ENCODE data around the gene USH1C.

Gene USH1C

DNA sequence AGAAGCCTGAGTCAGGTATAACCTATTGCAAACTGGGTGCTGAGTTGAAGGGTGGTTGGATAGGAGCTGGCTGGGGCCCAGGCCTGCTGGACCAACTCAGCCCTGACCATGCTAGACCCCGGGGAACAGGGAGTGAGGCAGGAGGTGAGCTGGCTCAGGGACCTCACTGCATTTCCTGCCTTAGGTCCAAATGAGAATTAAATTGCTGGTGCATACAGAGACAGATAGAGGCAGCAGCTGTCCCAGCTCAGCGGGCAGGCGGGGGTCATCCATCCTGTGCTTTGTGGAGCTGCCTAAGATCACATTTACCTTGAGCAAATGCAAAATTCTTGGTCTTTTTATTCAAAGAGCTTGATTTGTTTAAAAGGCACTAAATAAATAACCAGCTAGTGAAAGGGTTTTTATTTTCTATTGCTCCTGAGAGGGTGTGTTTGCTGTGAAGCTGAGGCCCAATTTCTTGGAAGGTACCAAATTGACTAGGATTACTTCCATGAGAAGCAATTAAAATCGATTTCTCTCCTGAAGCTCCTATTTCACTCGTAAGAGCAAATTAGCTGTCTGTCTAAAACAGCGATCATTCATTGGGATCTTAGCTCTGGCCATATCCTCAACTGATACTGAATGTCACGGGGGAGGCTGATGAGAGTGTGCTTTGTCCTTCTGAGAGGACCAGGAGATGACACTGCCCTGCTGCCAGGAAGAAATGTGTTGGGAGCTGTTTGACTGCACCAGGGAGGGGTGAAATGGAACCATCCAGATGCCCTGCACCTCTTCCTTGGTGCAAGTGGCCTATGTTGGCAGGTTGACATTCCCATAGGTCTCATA is 24.9 kb downstream of the USH1C start:
- H3K9ac ChIP-seq (ENCODE audit: low read length): no peak overlapping the region
- H3K9me2 ChIP-seq (replicated peaks; ENCODE audit: insufficient read depth, low read length): no peaks in the 10 kb centered on the region
- H3K4me3 ChIP-seq (ENCODE audit: low read length): no peak overlapping the region
- H3K79me2 ChIP-seq (ENCODE audit: low read length): no peaks in the 10 kb centered on the region
- H3K4me2 ChIP-seq (ENCODE audit: low read depth, low read length): no peak overlapping the region
- H3F3A ChIP-seq (ENCODE audit: insufficient read depth, low read length): no peaks in the 10 kb centered on the region
- TF ChIP-seq, protein P1, sequence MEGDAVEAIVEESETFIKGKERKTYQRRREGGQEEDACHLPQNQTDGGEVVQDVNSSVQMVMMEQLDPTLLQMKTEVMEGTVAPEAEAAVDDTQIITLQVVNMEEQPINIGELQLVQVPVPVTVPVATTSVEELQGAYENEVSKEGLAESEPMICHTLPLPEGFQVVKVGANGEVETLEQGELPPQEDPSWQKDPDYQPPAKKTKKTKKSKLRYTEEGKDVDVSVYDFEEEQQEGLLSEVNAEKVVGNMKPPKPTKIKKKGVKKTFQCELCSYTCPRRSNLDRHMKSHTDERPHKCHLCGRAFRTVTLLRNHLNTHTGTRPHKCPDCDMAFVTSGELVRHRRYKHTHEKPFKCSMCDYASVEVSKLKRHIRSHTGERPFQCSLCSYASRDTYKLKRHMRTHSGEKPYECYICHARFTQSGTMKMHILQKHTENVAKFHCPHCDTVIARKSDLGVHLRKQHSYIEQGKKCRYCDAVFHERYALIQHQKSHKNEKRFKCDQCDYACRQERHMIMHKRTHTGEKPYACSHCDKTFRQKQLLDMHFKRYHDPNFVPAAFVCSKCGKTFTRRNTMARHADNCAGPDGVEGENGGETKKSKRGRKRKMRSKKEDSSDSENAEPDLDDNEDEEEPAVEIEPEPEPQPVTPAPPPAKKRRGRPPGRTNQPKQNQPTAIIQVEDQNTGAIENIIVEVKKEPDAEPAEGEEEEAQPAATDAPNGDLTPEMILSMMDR (IDR thresholded peaks at IDR 0.05; ENCODE audit: low read length): no peak
- TF ChIP-seq EZH2phosphoT487 (IDR thresholded peaks at IDR 0.05; ENCODE audit: low read length): no peak
- no peak for TF ChIP-seq EZH2 (optimal IDR thresholded peaks at IDR 0.05; ENCODE audit: low read depth, low read length)
- no peaks in the 10 kb centered on the region for H3K4me1 ChIP-seq (ENCODE audit: low read length)
- no peak overlapping the region for H3K27ac ChIP-seq (ENCODE audit: low read length)
- H3K9me3 ChIP-seq (replicated peaks; ENCODE audit: insufficient read depth, low read length): no peaks in the 10 kb centered on the region
- H2AFZ ChIP-seq (ENCODE audit: low read length): no peak overlapping the region
- H4K20me1 ChIP-seq (ENCODE audit: insufficient read depth, low read length): no peaks in the 10 kb centered on the region
- DNase-seq: no peak
- H3K27me3 ChIP-seq (replicated peaks; ENCODE audit: insufficient read depth, low read length): no peaks in the 10 kb centered on the region; the same call in 1 of the 2 replicates
- no peaks in the 10 kb centered on the region for H3K36me3 ChIP-seq (replicated peaks; ENCODE audit: insufficient read depth, low read length)

DNA sequence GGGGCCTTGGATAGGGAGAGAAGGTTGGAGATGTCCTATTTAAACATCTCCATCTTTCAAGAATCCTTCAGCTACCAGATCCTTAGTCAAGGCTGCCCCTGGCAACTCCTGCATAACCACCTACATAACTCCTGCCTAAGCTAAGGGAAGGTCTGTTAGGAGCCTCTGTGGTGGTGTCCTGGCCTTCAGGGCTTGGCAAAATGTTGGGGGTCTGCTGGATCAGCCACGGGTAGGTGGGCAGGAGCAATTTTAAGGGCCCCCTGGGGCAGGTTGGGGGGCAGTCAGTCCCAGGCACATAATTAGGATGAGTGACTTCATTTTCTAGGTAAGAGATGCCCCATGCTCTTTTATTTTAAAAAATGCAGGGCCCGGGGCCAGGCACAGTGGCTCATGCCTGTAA is 25.9 kb downstream of the USH1C start:
- Histone ChIP-seq H3K4me3 (ENCODE audit: low read length) (no peak overlapping the region), H3F3A (ENCODE audit: insufficient read depth, low read length) (no peaks in the 10 kb centered on the region), H3K4me1 (ENCODE audit: low read length) (no peaks in the 10 kb centered on the region), H3K36me3 (replicated peaks; ENCODE audit: insufficient read depth, low read length) (no peaks in the 10 kb centered on the region), H4K20me1 (ENCODE audit: insufficient read depth, low read length) (no peaks in the 10 kb centered on the region), H3K9me3 (replicated peaks; ENCODE audit: insufficient read depth, low read length) (no peaks in the 10 kb centered on the region), H3K27ac (ENCODE audit: low read length) (no peak overlapping the region), H3K9ac (ENCODE audit: low read length) (no peak overlapping the region), H3K9me2 (replicated peaks; ENCODE audit: insufficient read depth, low read length) (no peaks in the 10 kb centered on the region), H3K27me3 (replicated peaks; ENCODE audit: insufficient read depth, low read length) (no peaks in the 10 kb centered on the region), H3K79me2 (ENCODE audit: low read length) (no peaks in the 10 kb centered on the region), H2AFZ (ENCODE audit: low read length) (no peak overlapping the region), H3K4me2 (ENCODE audit: low read depth, low read length) (no peak overlapping the region)
- TF ChIP-seq EZH2phosphoT487 (IDR thresholded peaks at IDR 0.05; ENCODE audit: low read length) (no peak), EZH2 (optimal IDR thresholded peaks at IDR 0.05; ENCODE audit: low read depth, low read length) (no peak)
- TF ChIP-seq, protein P1 (IDR thresholded peaks at IDR 0.05; ENCODE audit: low read length): no peak
- no peak for DNase-seq

DNA sequence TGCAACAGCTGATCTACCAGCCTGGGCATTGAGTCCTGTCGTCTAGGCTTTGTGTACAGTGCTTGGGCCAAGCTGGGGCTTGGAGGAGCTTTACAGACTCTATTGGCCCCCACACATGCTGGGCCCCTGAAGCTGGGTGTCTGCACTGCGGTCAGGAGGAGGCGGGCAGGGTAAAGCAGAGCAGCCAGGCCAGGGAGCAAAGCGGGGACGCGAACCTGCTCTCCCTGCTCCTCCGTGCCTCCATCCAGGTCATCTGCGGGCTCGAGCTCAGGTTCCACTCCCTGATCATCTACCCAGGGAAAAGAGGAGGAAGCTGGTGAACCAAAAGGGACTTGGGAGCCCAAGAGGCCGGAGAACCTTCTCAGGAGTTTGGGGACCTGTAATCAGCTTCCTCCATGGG is 27.0 kb downstream of the USH1C start:
- H3K4me2 ChIP-seq (ENCODE audit: low read depth, low read length): no peak overlapping the region
- no peaks in the 10 kb centered on the region for H3K9me2 ChIP-seq (replicated peaks; ENCODE audit: insufficient read depth, low read length)
- H3K27me3 ChIP-seq (replicated peaks; ENCODE audit: insufficient read depth, low read length): no peaks in the 10 kb centered on the region
- no peak overlapping the region for H2AFZ ChIP-seq (ENCODE audit: low read length)
- H3K4me1 ChIP-seq (ENCODE audit: low read length): no peaks in the 10 kb centered on the region
- no peaks in the 10 kb centered on the region for H3K79me2 ChIP-seq (ENCODE audit: low read length)
- no peak overlapping the region for H3K4me3 ChIP-seq (ENCODE audit: low read length)
- no peaks in the 10 kb centered on the region for H4K20me1 ChIP-seq (ENCODE audit: insufficient read depth, low read length)
- no peaks in the 10 kb centered on the region for H3F3A ChIP-seq (ENCODE audit: insufficient read depth, low read length)
- no peak overlapping the region for H3K9ac ChIP-seq (ENCODE audit: low read length)
- H3K36me3 ChIP-seq (replicated peaks; ENCODE audit: insufficient read depth, low read length): no peaks in the 10 kb centered on the region
- TF ChIP-seq EZH2phosphoT487 (IDR thresholded peaks at IDR 0.05; ENCODE audit: low read length) (no peak), EZH2 (optimal IDR thresholded peaks at IDR 0.05; ENCODE audit: low read depth, low read length) (no peak)
- TF ChIP-seq, protein P1 (IDR thresholded peaks at IDR 0.05; ENCODE audit: low read length): no peak
- H3K27ac ChIP-seq (ENCODE audit: low read length): no peak overlapping the region
- no peaks in the 10 kb centered on the region for H3K9me3 ChIP-seq (replicated peaks; ENCODE audit: insufficient read depth, low read length)
- DNase-seq: no peak

Measured in MM.1S (cell line).